Kidney (tissue), 14 donors: ENCODE results near the gene CLEC14A. TPM values are rescaled to one million over a fixed set of nuclear protein-coding genes. Genes with fewer than 3 reads are reported as not detected.

ENCODE experiments used
- DNase-seq, 5 donors: peaks; one replicate each; pipeline ENCODE4 v3.0.0-alpha.2; 2013 to 2020
- FAIRE-seq: peaks from 2 replicates; lab custom pipeline; 2012; peaks lifted over from hg19 to GRCh38; lab: Jason Lieb, UNC
- H3K27ac ChIP-seq, 2 donors: one replicate each; pipeline ENCODE4 v1.7.0; 2013; ENCODE audit warnings: low read depth in 2 of 2, low read length in 2 of 2, inconsistent platforms in 1 of 2
- H3K27me3 ChIP-seq: one replicate; pipeline ENCODE4 v1.7.1; 2013; ENCODE audit warnings: low read length, inconsistent platforms; ENCODE audit not compliant: control insufficient read depth, insufficient read depth
- H3K36me3 ChIP-seq, 3 donors: one replicate each; pipeline versions ENCODE4 v1.7.0 to v1.7.1; 2013; ENCODE audit warnings: low read length in 3 of 3, control low read depth in 1 of 3, inconsistent platforms in 1 of 3; ENCODE audit not compliant: insufficient read depth in 3 of 3, control insufficient read depth in 2 of 3
- H3K4me1 ChIP-seq, 3 donors: one replicate each; pipeline versions ENCODE4 v1.7.0 to v1.7.1; 2013; ENCODE audit warnings: low read length in 3 of 3, inconsistent platforms in 1 of 3, low read depth in 1 of 3; ENCODE audit not compliant: control insufficient read depth in 2 of 3, insufficient read depth in 2 of 3
- H3K4me3 ChIP-seq, 3 donors: one replicate each; pipeline versions ENCODE4 v1.7.0 to v1.8.1; 2013; ENCODE audit warnings: low read length in 3 of 3, control low read depth in 1 of 3, inconsistent platforms in 1 of 3
- H3K9ac ChIP-seq, 3 donors: one replicate each; pipeline versions ENCODE4 v1.7.0 to v1.7.1; 2013; ENCODE audit warnings: low read length in 3 of 3, control low read depth in 1 of 3, inconsistent platforms in 1 of 3
- H3K9me3 ChIP-seq, 3 donors: one replicate each; pipeline versions ENCODE4 v1.7.0 to v1.7.1; 2013; ENCODE audit warnings: low read length in 3 of 3, control low read depth in 1 of 3, inconsistent platforms in 1 of 3; ENCODE audit not compliant: control insufficient read depth in 2 of 3, insufficient read depth in 1 of 3
- CTCF ChIP-seq: IDR thresholded peaks from 3 replicates; pipeline ENCODE4 v1.5.1; 2012; ENCODE audit warnings: mild to moderate bottlenecking, moderate library complexity, borderline replicate concordance; ENCODE audit not compliant: insufficient read depth; ENCODE audit errors: extremely low read depth
- intact Hi-C: fragments of 100-400 bp; cut with DNase I; formaldehyde crosslinking; loops from one replicate; pipeline ENCODE4 v1.11.1; 2022
- polyA plus RNA-seq: library from polyadenylated mRNA; stranded (reverse); fragments of 350-450 nt; fragmentation: Illumina TruSeq; extraction: RNeasy Lipid Tissue Mini Kit (QIAGEN cat#74804); gene quantifications from one replicate; pipeline ENCODE4 v1.2.3, GENCODE V29; 2014; ENCODE audit warnings: low read depth, low replicate concordance; ENCODE audit not compliant: insufficient read depth
- total RNA-seq: library from RNA; stranded (reverse); fragmentation: NEBNext Ultra II Directional; extraction: Animal tissue kit (Norgen Biotek cat#: 25700); gene quantifications from one replicate; pipeline ENCODE4 v1.2.1, GENCODE V29; 2021
- donor health status: control.
- donor health status: control.
- donor health status: control.
- donor health status: control.
- donor health status: control.
- donor health status: DM: yes; HTN: yes; CAD: no.
- donor health status: Normal renal cell carcinoma (clear cell type).

The CLEC14A gene
- total and polyA plus RNA-seq, 2 donors from 2014 or later, result 22.4 to 37.6 TPM

GRCh38 chr14:38250331-38250730 lies 5.6 kb downstream of the CLEC14A start:
- no peak overlapping the region for H3K9ac ChIP-seq
- no peak overlapping the region for H3K4me3 ChIP-seq
- H3K36me3 ChIP-seq, result no peaks in the 10 kb centered on the region
- FAIRE-seq (no peak), DNase-seq (no peak)
- TF ChIP-seq CTCF, result no peak
- intact Hi-C loops, result no loop called here
- H3K27ac ChIP-seq, result no peak overlapping the region
- peaks cover 6% of the 10 kb centered on the region for H3K27me3 ChIP-seq
- H3K9me3 ChIP-seq, result no peaks in the 10 kb centered on the region
- no peaks in the 10 kb centered on the region for H3K4me1 ChIP-seq

GRCh38 chr14:38248321-38249028 lies 7.4 kb downstream of the CLEC14A start:
- Histone ChIP-seq H3K9me3 (no peaks in the 10 kb centered on the region), H3K36me3 (no peaks in the 10 kb centered on the region)
- intact Hi-C loops, result no loop called here

GRCh38 chr14:38243696-38244240 lies 12.1 kb downstream of the CLEC14A start:
- Histone ChIP-seq H3K4me1 (no peaks in the 10 kb centered on the region), H3K36me3 (no peaks in the 10 kb centered on the region), H3K27ac (no peak overlapping the region), H3K27me3 (no peaks in the 10 kb centered on the region), H3K9ac (no peak overlapping the region), H3K9me3 (no peaks in the 10 kb centered on the region), H3K4me3 (no peak overlapping the region)
- TF ChIP-seq CTCF, result no peak
- no peak for FAIRE-seq
- intact Hi-C loops, result no loop called here
- no peak for DNase-seq

More at GRCh38 chr14:38248321-38249028, 7.4 kb downstream of the CLEC14A start:
- no peaks in the 10 kb centered on the region for H3K4me1 ChIP-seq
- TF ChIP-seq CTCF, result no peak
- DNase-seq, result no peak
- no peak overlapping the region for H3K9ac ChIP-seq
- H3K4me3 ChIP-seq, result no peak overlapping the region
- H3K27ac ChIP-seq, result no peak overlapping the region
- FAIRE-seq, result no peak
- no peaks in the 10 kb centered on the region for H3K27me3 ChIP-seq
